ENCODE data around the gene AK9.

DNA sequence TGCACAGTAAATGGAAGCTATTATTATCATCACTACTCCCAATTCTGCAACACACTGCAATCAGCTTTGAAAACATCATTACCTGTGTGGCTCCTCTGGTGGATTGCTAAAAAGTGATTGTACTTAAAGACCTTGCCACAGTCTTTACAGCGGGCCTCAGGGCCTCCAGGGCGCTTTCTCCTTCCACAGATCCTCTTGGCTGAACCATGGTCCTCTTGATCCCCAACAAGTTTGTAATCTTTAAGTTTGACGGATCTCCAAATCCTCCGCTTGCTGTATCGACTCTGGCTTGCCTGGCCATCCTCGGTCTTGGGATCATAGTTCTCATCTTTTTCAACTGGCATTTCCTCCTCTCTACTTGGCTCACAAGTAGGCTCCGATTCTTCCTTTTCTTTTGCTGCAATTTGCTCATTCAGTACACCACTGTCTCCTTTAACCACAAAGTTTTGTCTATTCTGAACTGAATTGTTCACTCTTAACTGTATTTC, 210.0 kb downstream of the AK9 start:
- TF ChIP-seq, protein P1, sequence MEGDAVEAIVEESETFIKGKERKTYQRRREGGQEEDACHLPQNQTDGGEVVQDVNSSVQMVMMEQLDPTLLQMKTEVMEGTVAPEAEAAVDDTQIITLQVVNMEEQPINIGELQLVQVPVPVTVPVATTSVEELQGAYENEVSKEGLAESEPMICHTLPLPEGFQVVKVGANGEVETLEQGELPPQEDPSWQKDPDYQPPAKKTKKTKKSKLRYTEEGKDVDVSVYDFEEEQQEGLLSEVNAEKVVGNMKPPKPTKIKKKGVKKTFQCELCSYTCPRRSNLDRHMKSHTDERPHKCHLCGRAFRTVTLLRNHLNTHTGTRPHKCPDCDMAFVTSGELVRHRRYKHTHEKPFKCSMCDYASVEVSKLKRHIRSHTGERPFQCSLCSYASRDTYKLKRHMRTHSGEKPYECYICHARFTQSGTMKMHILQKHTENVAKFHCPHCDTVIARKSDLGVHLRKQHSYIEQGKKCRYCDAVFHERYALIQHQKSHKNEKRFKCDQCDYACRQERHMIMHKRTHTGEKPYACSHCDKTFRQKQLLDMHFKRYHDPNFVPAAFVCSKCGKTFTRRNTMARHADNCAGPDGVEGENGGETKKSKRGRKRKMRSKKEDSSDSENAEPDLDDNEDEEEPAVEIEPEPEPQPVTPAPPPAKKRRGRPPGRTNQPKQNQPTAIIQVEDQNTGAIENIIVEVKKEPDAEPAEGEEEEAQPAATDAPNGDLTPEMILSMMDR (IDR thresholded peaks at IDR 0.05 in 2 of 3, conservative IDR thresholded peaks at IDR 0.05 in 1 of 3; ENCODE audit: insufficient read depth in 2 of 3, low read depth in 1 of 3, low read length in 3 of 3): no peak
- TF ChIP-seq, protein P2, sequence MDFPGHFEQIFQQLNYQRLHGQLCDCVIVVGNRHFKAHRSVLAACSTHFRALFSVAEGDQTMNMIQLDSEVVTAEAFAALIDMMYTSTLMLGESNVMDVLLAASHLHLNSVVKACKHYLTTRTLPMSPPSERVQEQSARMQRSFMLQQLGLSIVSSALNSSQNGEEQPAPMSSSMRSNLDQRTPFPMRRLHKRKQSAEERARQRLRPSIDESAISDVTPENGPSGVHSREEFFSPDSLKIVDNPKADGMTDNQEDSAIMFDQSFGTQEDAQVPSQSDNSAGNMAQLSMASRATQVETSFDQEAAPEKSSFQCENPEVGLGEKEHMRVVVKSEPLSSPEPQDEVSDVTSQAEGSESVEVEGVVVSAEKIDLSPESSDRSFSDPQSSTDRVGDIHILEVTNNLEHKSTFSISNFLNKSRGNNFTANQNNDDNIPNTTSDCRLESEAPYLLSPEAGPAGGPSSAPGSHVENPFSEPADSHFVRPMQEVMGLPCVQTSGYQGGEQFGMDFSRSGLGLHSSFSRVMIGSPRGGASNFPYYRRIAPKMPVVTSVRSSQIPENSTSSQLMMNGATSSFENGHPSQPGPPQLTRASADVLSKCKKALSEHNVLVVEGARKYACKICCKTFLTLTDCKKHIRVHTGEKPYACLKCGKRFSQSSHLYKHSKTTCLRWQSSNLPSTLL (IDR thresholded peaks at IDR 0.05): no peak

Data from K562 (cell line).